Breast epithelium (tissue), 4 donors: Measurements from ENCODE around the gene RPL13. TPM values are rescaled to one million over a fixed set of nuclear protein-coding genes. Genes with fewer than 3 reads are reported as not detected.

Source experiments
- DNase-seq, 2 donors: peaks; one replicate each; pipeline ENCODE4 v3.0.0-alpha.2; 2019; ENCODE audit warnings: low spot score in 2 of 2
- H3K27ac ChIP-seq, 2 donors: fragments of 200-600 bp; sonication (generic) in 1 of 2; one replicate each; pipeline ENCODE4 v1.5.1; 2016 to 2019; ENCODE audit warnings: mild to moderate bottlenecking in 1 of 2
- H3K27me3 ChIP-seq, 2 donors: fragments of 200-600 bp; sonication (generic) in 1 of 2; one replicate each; pipeline versions ENCODE4 v1.5.1 to v1.6.0; 2017 to 2019; ENCODE audit warnings: control low read depth in 1 of 2, mild to moderate bottlenecking in 1 of 2
- H3K36me3 ChIP-seq: fragments of 200-600 bp; one replicate; pipeline ENCODE4 v1.5.1; 2019
- H3K4me1 ChIP-seq, 2 donors: fragments of 200-600 bp; sonication (generic); one replicate each; pipeline ENCODE4 v1.5.1; 2016 to 2019; ENCODE audit warnings: control low read depth in 1 of 2
- H3K4me3 ChIP-seq, 3 donors: fragments of 200-600 bp; sonication (generic); 1 replicate in 2 of 3; 2 replicates in 1 of 3; pipeline ENCODE4 v1.5.1; 2016 to 2019; ENCODE audit warnings: mild to moderate bottlenecking in 3 of 3, moderate library complexity in 2 of 3
- H3K9me3 ChIP-seq, 2 donors: fragments of 200-600 bp; sonication (generic) in 1 of 2; one replicate each; pipeline ENCODE4 v1.5.1; 2016 to 2019; ENCODE audit warnings: control low read depth in 1 of 2
- POLR2A ChIP-seq: fragments of 450-650 bp; IDR thresholded peaks from one replicate; pipeline ENCODE4 v1.6.1; 2016; ENCODE audit warnings: antibody characterized with exemption, mild to moderate bottlenecking, moderate library complexity
- POLR2AphosphoS5 ChIP-seq, 3 donors: sonication (generic); formaldehyde crosslinking; IDR thresholded peaks; one replicate each; pipeline ENCODE4 v1.6.1; 2017; ENCODE audit warnings: antibody characterized with exemption in 3 of 3
- intact Hi-C: fragments of 100-400 bp; cut with DNase I; formaldehyde crosslinking; loops from one replicate; pipeline ENCODE4 v1.15.1; 2023; ENCODE audit warnings: low total_unique reads
- total RNA-seq, 3 donors: library from RNA; depleted of rRNA; stranded (reverse); fragments of >200 nt; gene quantifications; one replicate each; pipeline ENCODE4 v1.1.0, GENCODE V29; 2016
- TF ChIP-seq, protein P1 (sequence below), 3 donors: fragments of 450-650 bp; IDR thresholded peaks; one replicate each; pipeline ENCODE4 v1.5.1; 2016 to 2017; ENCODE audit warnings: antibody characterized with exemption in 3 of 3, mild to moderate bottlenecking in 3 of 3, moderate library complexity in 3 of 3

Gene RPL13
- total RNA-seq, 3 donors from 2014 or later: 5,075 to 6,295 (median 5,484) TPM

DNA sequence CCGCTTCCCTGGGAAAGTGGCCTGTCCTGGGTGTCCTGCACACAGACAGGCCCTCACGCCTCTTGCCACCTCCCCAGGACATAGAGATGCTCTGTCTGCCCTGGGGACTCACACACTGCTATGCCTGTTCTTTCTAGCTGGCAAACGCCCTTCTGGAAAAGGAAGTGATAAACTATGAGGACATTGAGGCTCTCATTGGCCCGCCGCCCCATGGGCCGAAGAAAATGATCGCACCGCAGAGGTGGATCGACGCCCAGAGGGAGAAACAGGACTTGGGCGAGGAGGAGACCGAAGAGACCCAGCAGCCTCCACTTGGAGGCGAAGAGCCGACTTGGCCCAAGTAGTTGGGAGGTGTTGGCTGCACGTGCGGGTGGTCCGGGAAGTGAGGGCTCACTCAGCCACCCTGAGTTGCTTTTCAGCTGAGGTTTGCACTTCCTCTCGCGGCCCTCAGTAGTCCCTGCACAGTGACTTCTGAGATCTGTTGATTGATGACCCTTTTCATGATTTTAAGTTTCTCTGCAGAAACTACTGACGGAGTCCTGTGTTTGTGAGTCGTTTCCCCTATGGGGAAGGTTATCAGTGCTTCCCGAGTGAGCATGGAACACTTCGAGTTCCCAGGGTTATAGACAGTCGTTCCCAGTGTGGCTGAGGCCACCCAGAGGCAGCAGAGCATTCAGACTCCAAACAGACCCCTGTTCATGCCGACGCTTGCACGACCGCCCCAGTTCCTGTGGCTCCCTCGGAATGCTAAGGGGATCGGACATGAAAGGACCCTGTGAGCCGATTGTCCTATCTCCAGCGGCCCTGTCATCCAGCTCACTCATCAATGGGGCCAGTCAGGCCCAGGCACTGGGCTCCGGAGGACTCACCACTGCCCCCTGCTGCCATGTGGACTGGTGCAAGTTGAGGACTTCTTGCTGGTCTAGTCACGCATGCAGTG lies 3.5 kb upstream of the RPL13 start:
- TF ChIP-seq, protein P1, sequence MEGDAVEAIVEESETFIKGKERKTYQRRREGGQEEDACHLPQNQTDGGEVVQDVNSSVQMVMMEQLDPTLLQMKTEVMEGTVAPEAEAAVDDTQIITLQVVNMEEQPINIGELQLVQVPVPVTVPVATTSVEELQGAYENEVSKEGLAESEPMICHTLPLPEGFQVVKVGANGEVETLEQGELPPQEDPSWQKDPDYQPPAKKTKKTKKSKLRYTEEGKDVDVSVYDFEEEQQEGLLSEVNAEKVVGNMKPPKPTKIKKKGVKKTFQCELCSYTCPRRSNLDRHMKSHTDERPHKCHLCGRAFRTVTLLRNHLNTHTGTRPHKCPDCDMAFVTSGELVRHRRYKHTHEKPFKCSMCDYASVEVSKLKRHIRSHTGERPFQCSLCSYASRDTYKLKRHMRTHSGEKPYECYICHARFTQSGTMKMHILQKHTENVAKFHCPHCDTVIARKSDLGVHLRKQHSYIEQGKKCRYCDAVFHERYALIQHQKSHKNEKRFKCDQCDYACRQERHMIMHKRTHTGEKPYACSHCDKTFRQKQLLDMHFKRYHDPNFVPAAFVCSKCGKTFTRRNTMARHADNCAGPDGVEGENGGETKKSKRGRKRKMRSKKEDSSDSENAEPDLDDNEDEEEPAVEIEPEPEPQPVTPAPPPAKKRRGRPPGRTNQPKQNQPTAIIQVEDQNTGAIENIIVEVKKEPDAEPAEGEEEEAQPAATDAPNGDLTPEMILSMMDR (IDR thresholded peaks at IDR 0.05): peak in 2 of 3 donors; percentile 58 to 69
- TF ChIP-seq POLR2A: no peak
- Histone ChIP-seq H3K4me1 (no peaks in the 10 kb centered on the region), H3K36me3 (peaks cover 3% of the 10 kb centered on the region), H3K4me3 (no peak overlapping the region), H3K9me3 (no peaks in the 10 kb centered on the region), H3K27ac (no peak overlapping the region), H3K27me3 (no peaks in the 10 kb centered on the region)
- DNase-seq: peak in 1 of 2 donors; percentile 76
- intact Hi-C loops: loop anchor here (5.0 to 10.0 kb wide), 2 partner anchors 52 to 1895 kb away; partner anchors contain the start of gene SPG7

DNA sequence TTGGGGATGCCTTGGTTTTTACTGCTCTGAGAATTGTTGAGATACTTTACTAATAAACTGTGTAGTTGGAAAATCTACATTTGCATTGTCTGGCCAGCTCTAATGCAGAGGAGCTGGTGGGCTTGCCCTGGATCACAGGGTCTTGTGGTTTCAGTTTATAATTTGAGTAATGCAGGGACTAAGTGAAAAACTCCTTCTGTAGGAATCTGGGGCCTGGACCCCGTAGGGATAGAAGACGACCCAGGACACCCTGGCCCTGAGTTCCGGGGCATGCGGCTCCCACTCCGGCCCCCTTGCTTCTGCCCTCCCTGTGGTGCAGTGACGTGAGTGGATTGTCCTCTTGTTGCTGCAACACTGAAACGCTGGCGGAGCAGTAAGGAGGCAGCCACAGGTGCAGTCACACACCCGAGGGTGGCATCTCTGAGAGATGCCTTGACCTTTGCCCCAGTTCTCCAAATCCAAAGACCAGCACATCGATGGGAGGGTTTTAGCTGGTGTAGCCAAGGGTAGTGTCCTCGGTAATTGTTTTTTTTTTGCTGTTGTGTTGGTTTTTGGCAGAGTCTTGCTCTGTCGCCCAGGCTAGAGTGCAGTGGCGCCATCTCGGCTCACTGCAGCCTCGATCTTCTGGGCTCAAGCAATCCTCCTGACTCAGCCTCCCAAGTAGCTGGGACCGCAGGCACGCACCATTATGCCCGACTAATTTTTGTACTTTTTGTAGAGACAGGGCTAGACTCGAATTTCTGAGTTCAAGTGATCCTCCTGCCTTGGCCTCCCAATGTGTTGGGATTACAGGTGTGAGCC lies 2.6 kb upstream of the RPL13 start:
- intact Hi-C loops: loop anchor here (5.0 to 10.0 kb wide), 2 partner anchors 53 to 1896 kb away; partner anchors contain the start of gene SPG7

DNA sequence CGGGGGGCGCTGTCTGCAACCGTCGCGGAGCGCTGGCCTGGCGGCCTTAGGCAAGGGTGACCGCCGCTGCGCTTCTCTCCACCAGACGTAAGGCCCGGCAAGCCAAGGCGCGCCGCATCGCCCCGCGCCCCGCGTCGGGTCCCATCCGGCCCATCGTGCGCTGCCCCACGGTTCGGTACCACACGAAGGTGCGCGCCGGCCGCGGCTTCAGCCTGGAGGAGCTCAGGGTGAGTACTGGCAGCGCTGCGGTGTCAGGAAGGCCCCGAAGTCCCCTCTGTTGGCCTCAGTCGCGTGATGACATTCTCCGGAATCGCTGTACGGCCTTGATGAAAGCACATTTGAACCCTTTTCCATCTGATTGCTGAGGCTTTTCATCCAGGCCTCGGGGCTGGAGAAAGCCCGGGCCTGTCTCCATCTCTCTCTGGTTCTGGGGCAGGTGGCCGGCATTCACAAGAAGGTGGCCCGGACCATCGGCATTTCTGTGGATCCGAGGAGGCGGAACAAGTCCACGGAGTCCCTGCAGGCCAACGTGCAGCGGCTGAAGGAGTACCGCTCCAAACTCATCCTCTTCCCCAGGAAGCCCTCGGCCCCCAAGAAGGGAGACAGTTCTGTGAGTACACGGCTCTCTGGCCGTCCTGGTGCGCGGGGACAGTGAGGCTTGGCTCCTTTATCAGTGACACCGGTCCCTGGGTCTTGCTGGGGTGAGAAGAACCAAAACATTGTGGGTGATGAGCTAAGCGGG lies 831 bp downstream of the RPL13 start:
- Histone ChIP-seq H3K9me3 (no peaks in the 10 kb centered on the region), H3K27me3 (no peaks in the 10 kb centered on the region), H3K36me3 (no peaks in the 10 kb centered on the region), H3K27ac (peak overlapping the region; percentile 96 to 97), H3K4me3 (peak overlapping the region; percentile 78 to 86 (median 85)), H3K4me1 (peaks cover 12 to 14% of the 10 kb centered on the region in 2 donors)
- intact Hi-C loops: loop anchor here (5.0 kb wide), 1 partner anchor 301 kb away; no protein-coding TSS in a partner anchor
- DNase-seq: no peak
- no peak for TF ChIP-seq POLR2AphosphoS5 (IDR thresholded peaks at IDR 0.05)
- TF ChIP-seq POLR2A: no peak
- TF ChIP-seq, protein P1 (IDR thresholded peaks at IDR 0.05): no peak

More for the DNA sequence above, 2.6 kb upstream of the RPL13 start:
- no peaks in the 10 kb centered on the region for H3K9me3 ChIP-seq
- no peak for TF ChIP-seq POLR2AphosphoS5 (IDR thresholded peaks at IDR 0.05)
- no peak for TF ChIP-seq POLR2A
- TF ChIP-seq, protein P1 (IDR thresholded peaks at IDR 0.05): no peak
- H3K27ac ChIP-seq: no peak overlapping the region
- DNase-seq: no peak
- H3K27me3 ChIP-seq: no peaks in the 10 kb centered on the region
- no peaks in the 10 kb centered on the region for H3K4me1 ChIP-seq
- no peak overlapping the region for H3K4me3 ChIP-seq
- no peaks in the 10 kb centered on the region for H3K36me3 ChIP-seq

DNA sequence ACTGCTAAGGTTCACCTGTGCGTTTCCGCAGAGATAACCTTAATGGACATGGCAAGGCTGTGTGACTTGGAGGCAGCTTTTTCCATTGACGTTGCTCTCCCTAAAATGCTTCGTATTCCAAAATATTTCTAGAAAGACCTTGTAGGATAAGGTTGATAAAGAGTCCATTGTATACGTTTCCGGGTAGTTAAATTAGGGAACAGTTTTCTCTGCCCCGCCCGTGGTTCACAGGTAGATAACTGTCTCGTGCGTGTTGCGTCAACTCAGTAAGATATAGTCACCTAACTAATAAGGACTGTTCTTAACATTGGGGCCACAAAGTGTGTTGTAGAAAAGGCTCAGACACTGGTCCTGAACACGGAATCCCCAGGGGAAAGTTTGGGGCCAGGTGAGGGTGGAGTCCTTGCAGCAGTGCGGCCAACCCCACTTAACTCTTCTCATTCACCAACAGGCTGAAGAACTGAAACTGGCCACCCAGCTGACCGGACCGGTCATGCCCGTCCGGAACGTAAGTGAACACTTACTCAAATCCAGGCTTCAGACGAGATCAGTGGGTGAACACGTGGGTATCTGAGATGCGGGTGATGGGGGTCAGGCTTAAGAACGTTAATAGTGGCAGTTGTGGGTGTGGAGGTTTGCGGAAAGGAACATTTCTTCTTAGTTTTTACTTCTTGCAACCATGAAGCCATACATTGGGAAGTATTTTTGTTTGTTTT lies 1.6 kb downstream of the RPL13 start:
- intact Hi-C loops: loop anchor here (5.0 kb wide), 1 partner anchor 300 kb away; no protein-coding TSS in a partner anchor

More for the DNA sequence above, 1.6 kb downstream of the RPL13 start:
- Histone ChIP-seq H3K4me3 (peak overlapping the region; percentile 78 to 86 (median 85)), H3K27me3 (no peaks in the 10 kb centered on the region), H3K4me1 (peaks cover 13 to 14% of the 10 kb centered on the region in 2 donors), H3K9me3 (no peaks in the 10 kb centered on the region), H3K27ac (peak overlapping the region; percentile 96 to 97), H3K36me3 (no peaks in the 10 kb centered on the region)
- TF ChIP-seq POLR2A (no peak), POLR2AphosphoS5 (IDR thresholded peaks at IDR 0.05) (no peak)
- TF ChIP-seq, protein P1 (IDR thresholded peaks at IDR 0.05): no peak
- no peak for DNase-seq
